Adrenal gland (tissue), 5 donors: Measurements from ENCODE around the gene PDZRN3.
A peak's percentile ranks its signal among the peaks of the same experiment; 100 is the strongest.

Experiments
- POLR2A ChIP-seq, 2 donors: fragments of 450-650 bp; IDR thresholded peaks; one replicate each; pipeline ENCODE4 v1.6.1; 2017; ENCODE audit warnings: antibody characterized with exemption in 2 of 2, mild to moderate bottlenecking in 2 of 2, moderate library complexity in 1 of 2
- TF ChIP-seq, protein P1 (sequence below), 6 experiments: fragments of 450-650 bp in 4 of 6; fragments of 200-600 bp in 2 of 6; sonication (generic) in 1 of 6; IDR thresholded peaks; 1 replicate in 5 of 6; 2 replicates in 1 of 6; pipeline versions ENCODE4 v1.5.1 to v1.8.0; 2016 to 2021; ENCODE audit warnings: antibody characterized with exemption in 6 of 6, mild to moderate bottlenecking in 2 of 6, moderate library complexity in 1 of 6
- donor health status: DM: no; HTN: no; CAD: no.

DNA sequence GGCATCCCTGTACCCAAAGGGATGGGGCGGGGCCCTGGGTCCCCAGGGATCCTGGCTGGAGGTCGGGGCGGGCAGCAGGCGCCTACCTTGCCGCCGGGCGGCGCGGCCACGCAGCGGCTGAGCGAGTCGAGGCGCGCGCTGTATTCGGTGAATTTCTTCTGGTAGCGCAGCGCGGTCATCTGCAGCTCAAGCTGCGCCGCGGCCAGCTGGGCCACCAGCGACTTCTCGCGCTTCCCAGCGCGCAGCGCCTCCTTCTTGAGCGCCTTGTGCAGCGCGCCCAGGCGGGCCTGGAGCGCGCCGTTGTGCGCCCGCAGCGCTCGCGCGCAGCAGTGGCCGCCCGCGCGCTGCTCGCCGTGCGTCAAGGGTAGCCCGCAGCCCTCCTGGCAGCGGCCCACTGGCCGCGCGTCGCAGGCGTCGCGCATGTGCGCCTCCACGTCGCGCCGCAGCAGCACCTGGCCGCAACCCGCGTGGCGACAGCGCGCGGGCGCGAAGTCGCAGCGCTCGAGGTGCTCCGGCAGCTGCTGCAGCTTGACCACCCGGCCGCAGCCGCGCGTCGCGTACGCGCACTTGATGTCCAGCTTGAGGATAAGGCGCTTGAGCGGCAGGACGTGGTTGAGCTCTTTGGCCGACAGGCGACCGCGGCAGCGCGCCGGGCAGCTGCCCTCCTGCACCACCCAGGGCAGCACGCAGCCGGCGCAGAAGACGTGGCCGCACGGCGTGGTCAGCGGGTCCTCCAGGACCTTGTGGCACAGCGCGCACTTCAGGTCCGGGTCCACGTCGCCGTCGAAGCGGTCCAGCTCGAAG lies 522 bp downstream of the PDZRN3 start:
- TF ChIP-seq, protein P1, sequence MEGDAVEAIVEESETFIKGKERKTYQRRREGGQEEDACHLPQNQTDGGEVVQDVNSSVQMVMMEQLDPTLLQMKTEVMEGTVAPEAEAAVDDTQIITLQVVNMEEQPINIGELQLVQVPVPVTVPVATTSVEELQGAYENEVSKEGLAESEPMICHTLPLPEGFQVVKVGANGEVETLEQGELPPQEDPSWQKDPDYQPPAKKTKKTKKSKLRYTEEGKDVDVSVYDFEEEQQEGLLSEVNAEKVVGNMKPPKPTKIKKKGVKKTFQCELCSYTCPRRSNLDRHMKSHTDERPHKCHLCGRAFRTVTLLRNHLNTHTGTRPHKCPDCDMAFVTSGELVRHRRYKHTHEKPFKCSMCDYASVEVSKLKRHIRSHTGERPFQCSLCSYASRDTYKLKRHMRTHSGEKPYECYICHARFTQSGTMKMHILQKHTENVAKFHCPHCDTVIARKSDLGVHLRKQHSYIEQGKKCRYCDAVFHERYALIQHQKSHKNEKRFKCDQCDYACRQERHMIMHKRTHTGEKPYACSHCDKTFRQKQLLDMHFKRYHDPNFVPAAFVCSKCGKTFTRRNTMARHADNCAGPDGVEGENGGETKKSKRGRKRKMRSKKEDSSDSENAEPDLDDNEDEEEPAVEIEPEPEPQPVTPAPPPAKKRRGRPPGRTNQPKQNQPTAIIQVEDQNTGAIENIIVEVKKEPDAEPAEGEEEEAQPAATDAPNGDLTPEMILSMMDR (IDR thresholded peaks at IDR 0.05) = peak in 4 of 6 experiments; percentile 23 to 36 (median 28)
- peak in 1 of 2 donors; percentile 18 for TF ChIP-seq POLR2A (IDR thresholded peaks at IDR 0.05)
